Activated CD8-positive, alpha-beta T cell treated with anti-CD3 and anti-CD28 coated beads for 36 hours (primary cell): ENCODE data around the gene ZNF580. TPM values are rescaled to one million over a fixed set of nuclear protein-coding genes. Genes with fewer than 3 reads are reported as not detected.

Source experiments
- ATAC-seq: fragments of 200-7000 bp; cut with Tn5 transposase; one replicate; pipeline ENCODE4 v1.10.0; 2021; ENCODE audit warnings: mild to moderate bottlenecking, moderate library complexity
- CTCF ChIA-PET: fragments of 350-600 bp; sonication (Branson Sonifier 250); formaldehyde crosslinking; loops from one replicate; lab custom pipeline; 2021; ENCODE audit warnings: antibody characterized with exemption; lab: Charles Lee
- POLR2A ChIA-PET: fragments of 350-600 bp; sonication (Branson Sonifier 250); formaldehyde crosslinking; loops from one replicate; lab custom pipeline; 2021; ENCODE audit warnings: antibody characterized with exemption; lab: Charles Lee
- DNase-seq: peaks from one replicate; pipeline ENCODE4 v3.0.0-alpha.2; 2020
- H3K27ac Mint-ChIP-seq: one replicate; pipeline ENCODE4 v1.8.0; 2021; ENCODE audit warnings: mild to moderate bottlenecking, mixed read lengths
- H3K27me3 Mint-ChIP-seq: one replicate; pipeline ENCODE4 v1.8.0; 2021; ENCODE audit warnings: mixed read lengths
- H3K36me3 Mint-ChIP-seq: one replicate; pipeline ENCODE4 v1.8.0; 2021; ENCODE audit warnings: low read depth, mixed read lengths
- H3K4me1 Mint-ChIP-seq: one replicate; pipeline ENCODE4 v1.8.0; 2021; ENCODE audit warnings: low read depth, mixed read lengths
- H3K4me3 Mint-ChIP-seq: one replicate; pipeline ENCODE4 v1.8.0; 2021; ENCODE audit warnings: mild to moderate bottlenecking, moderate library complexity, mixed read lengths
- H3K9me3 Mint-ChIP-seq: one replicate; pipeline ENCODE4 v1.8.0; 2021; ENCODE audit warnings: mixed read lengths
- intact Hi-C: fragments of 100-400 bp; cut with micrococcal nuclease; formaldehyde crosslinking; loops from one replicate; pipeline ENCODE4 v1.10.0; 2022
- total RNA-seq, 2 experiments: library from RNA; stranded (reverse); gene quantifications; one replicate each; pipeline ENCODE4 v1.2.3, GENCODE V29; 2021
- TF ChIP-seq, protein P1 (sequence below): fragments of 200-600 bp; IDR thresholded peaks from one replicate; pipeline ENCODE4 v1.8.0; 2022; ENCODE audit warnings: antibody characterized with exemption, mild to moderate bottlenecking

Gene ZNF580
- total RNA-seq, 2 experiments from 2014 or later, result 24.8 to 26.2 TPM

GRCh38 chr19:55601084-55601483, 39.7 kb upstream of the ZNF580 start:
- TF ChIP-seq, protein P1, sequence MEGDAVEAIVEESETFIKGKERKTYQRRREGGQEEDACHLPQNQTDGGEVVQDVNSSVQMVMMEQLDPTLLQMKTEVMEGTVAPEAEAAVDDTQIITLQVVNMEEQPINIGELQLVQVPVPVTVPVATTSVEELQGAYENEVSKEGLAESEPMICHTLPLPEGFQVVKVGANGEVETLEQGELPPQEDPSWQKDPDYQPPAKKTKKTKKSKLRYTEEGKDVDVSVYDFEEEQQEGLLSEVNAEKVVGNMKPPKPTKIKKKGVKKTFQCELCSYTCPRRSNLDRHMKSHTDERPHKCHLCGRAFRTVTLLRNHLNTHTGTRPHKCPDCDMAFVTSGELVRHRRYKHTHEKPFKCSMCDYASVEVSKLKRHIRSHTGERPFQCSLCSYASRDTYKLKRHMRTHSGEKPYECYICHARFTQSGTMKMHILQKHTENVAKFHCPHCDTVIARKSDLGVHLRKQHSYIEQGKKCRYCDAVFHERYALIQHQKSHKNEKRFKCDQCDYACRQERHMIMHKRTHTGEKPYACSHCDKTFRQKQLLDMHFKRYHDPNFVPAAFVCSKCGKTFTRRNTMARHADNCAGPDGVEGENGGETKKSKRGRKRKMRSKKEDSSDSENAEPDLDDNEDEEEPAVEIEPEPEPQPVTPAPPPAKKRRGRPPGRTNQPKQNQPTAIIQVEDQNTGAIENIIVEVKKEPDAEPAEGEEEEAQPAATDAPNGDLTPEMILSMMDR, result no peak
- intact Hi-C loops, result no loop called here
- H3K4me3 Mint-ChIP-seq, result peak overlapping the region; percentile 88
- peaks cover 23% of the 10 kb centered on the region for H3K36me3 Mint-ChIP-seq
- DNase-seq (no peak), ATAC-seq (no peak)
- H3K9me3 Mint-ChIP-seq, result peaks cover 2% of the 10 kb centered on the region
- H3K27ac Mint-ChIP-seq, result peak overlapping the region; percentile 84
- ChIA-PET POLR2A (interaction anchor here (1.0 kb wide), 1 partner anchor 24 kb away, joined by 4 read pairs; the partner anchor contains the start of gene ZNF784), CTCF (interaction anchor here (4.0 kb wide), 1 partner anchor 32 kb away, joined by 24 read pairs; no protein-coding TSS in a partner anchor)
- no peaks in the 10 kb centered on the region for H3K27me3 Mint-ChIP-seq
- peaks cover 34% of the 10 kb centered on the region for H3K4me1 Mint-ChIP-seq

GRCh38 chr19:55602104-55603001, 38.4 kb upstream of the ZNF580 start:
- peak overlapping the region; percentile 84 for H3K27ac Mint-ChIP-seq
- peaks cover 23% of the 10 kb centered on the region for H3K36me3 Mint-ChIP-seq
- peak overlapping the region; percentile 88 for H3K4me3 Mint-ChIP-seq
- DNase-seq, result no peak
- TF ChIP-seq, protein P1, result no peak
- ChIA-PET CTCF (no interaction called here), POLR2A (no interaction called here)
- intact Hi-C loops, result no loop called here
- no peak for ATAC-seq
- H3K9me3 Mint-ChIP-seq, result peaks cover 2% of the 10 kb centered on the region
- peaks cover 43% of the 10 kb centered on the region for H3K4me1 Mint-ChIP-seq
- no peaks in the 10 kb centered on the region for H3K27me3 Mint-ChIP-seq

GRCh38 chr19:55603115-55603514, 37.7 kb upstream of the ZNF580 start:
- H3K36me3 Mint-ChIP-seq, result peaks cover 24% of the 10 kb centered on the region
- ChIA-PET POLR2A (no interaction called here), CTCF (no interaction called here)
- intact Hi-C loops, result no loop called here
- H3K27ac Mint-ChIP-seq, result peak overlapping the region; percentile 32
- DNase-seq (no peak), ATAC-seq (no peak)
- TF ChIP-seq, protein P1, result no peak
- H3K4me3 Mint-ChIP-seq, result no peak overlapping the region
- no peaks in the 10 kb centered on the region for H3K27me3 Mint-ChIP-seq
- peaks cover 51% of the 10 kb centered on the region for H3K4me1 Mint-ChIP-seq
- peaks cover 2% of the 10 kb centered on the region for H3K9me3 Mint-ChIP-seq

- TF ChIP-seq, protein P1, result no peak
- ChIA-PET CTCF (interaction anchor here (0.8 kb wide), 1 partner anchor 34 kb away, joined by 3 read pairs; no protein-coding TSS in a partner anchor), POLR2A (interaction anchor here (0.8 to 1.2 kb wide), 4 partner anchors 9 to 213 kb away, joined by 3 read pairs; no protein-coding TSS in a partner anchor)
- Mint-ChIP-seq H3K27ac (peak overlapping the region; percentile 91), H3K27me3 (no peaks in the 10 kb centered on the region), H3K4me3 (peak overlapping the region; percentile 80), H3K4me1 (peaks cover 50% of the 10 kb centered on the region), H3K9me3 (peaks cover 2% of the 10 kb centered on the region), H3K36me3 (peaks cover 24% of the 10 kb centered on the region)
- no peak for DNase-seq
- no peak for ATAC-seq
- intact Hi-C loops, result no loop called here
These were observed 37.1 kb upstream of the ZNF580 start for GRCh38 chr19:55603581-55604292.
